KBM-7 (cell line): ENCODE data around the gene OR4C45.
"Not testable (repeated sequence)": the region's sequence is repeated elsewhere in the genome, so short reads cannot be mapped to it uniquely, and the experiment has no call there.

Source experiments
- DNase-seq: peaks from one replicate; pipeline ENCODE4 v3.0.0-alpha.2; 2015
- in situ Hi-C: fragments of 300-500 bp; cut with MboI; formaldehyde crosslinking; loops from 2 replicates; pipeline ENCODE4 v1.14.3; 2020; ENCODE audit warnings: low sequenced_read_pairs, low pct_unique_long_range_greater_than_20kb, mixed read lengths

The OR4C45 gene

GRCh38 chr11:50032574-50032973, at the start of gene OR4C45:
Gene OR4C45, plus strand, starts transcription at chr11:50032874.
- in situ Hi-C loops, result no loop called here
- no peak for DNase-seq

- in situ Hi-C loops, result no loop called here
- DNase-seq, result peak; percentile 83
Observed at GRCh38 chr11:49995565-49995964, 37.1 kb upstream of the OR4C45 start.

GRCh38 chr11:50030193-50030592, 2.5 kb upstream of the OR4C45 start:
- in situ Hi-C loops, result no loop called here
- no peak for DNase-seq

GRCh38 chr11:50036239-50036638, 3.6 kb downstream of the OR4C45 start:
- DNase-seq, in situ Hi-C loops: not testable (repeated sequence)

- in situ Hi-C loops, result no loop called here
- DNase-seq, result peak; percentile 1
Observed at GRCh38 chr11:50037251-50037650, 4.6 kb downstream of the OR4C45 start.

GRCh38 chr11:50044647-50045046, 12.0 kb downstream of the OR4C45 start:
- in situ Hi-C loops, result no loop called here
- no peak for DNase-seq

- DNase-seq, in situ Hi-C loops: not testable (repeated sequence)
Observed at GRCh38 chr11:50063056-50063455, 30.4 kb downstream of the OR4C45 start.

GRCh38 chr11:50070389-50070788, 37.7 kb downstream of the OR4C45 start:
- DNase-seq, result no peak
- in situ Hi-C loops, result no loop called here

GRCh38 chr11:50071584-50072225, 39.0 kb downstream of the OR4C45 start:
- in situ Hi-C loops, result no loop called here
- no peak for DNase-seq

GRCh38 chr11:50072226-50073112, 39.8 kb downstream of the OR4C45 start:
- no peak for DNase-seq
- in situ Hi-C loops, result no loop called here

- in situ Hi-C loops, result no loop called here
- no peak for DNase-seq
Observed at GRCh38 chr11:50073113-50074105, 40.7 kb downstream of the OR4C45 start.

- DNase-seq, result no peak
- in situ Hi-C loops, result no loop called here
Observed at GRCh38 chr11:50074161-50074560, 41.5 kb downstream of the OR4C45 start.

GRCh38 chr11:50075856-50076255, 43.2 kb downstream of the OR4C45 start:
- in situ Hi-C loops, result loop anchor here (25.0 kb wide), 1 partner anchor 161 kb away; no protein-coding TSS in a partner anchor

GRCh38 chr11:50077526-50077925, 44.9 kb downstream of the OR4C45 start:
- in situ Hi-C loops, result loop anchor here (25.0 kb wide), 1 partner anchor 160 kb away; no protein-coding TSS in a partner anchor
- no peak for DNase-seq

More at GRCh38 chr11:50075856-50076255, 43.2 kb downstream of the OR4C45 start:
- DNase-seq, result peak; percentile 46

- no peak for DNase-seq
- in situ Hi-C loops, result loop anchor here (25.0 kb wide), 1 partner anchor 159 kb away; no protein-coding TSS in a partner anchor
Observed at GRCh38 chr11:50078001-50078400, 45.3 kb downstream of the OR4C45 start.

GRCh38 chr11:50078946-50079345, 46.3 kb downstream of the OR4C45 start:
- in situ Hi-C loops, result loop anchor here (25.0 kb wide), 1 partner anchor 158 kb away; no protein-coding TSS in a partner anchor
- not testable (repeated sequence) for DNase-seq

GRCh38 chr11:50080256-50080655, 47.6 kb downstream of the OR4C45 start:
- DNase-seq, result no peak
- in situ Hi-C loops, result loop anchor here (25.0 kb wide), 1 partner anchor 157 kb away; no protein-coding TSS in a partner anchor
